ENCODE data around the gene ATP9A.
"Not testable (repeated sequence)": the region's sequence is repeated elsewhere in the genome, so short reads cannot be mapped to it uniquely, and the experiment has no call there.

ATP9A gene

DNA sequence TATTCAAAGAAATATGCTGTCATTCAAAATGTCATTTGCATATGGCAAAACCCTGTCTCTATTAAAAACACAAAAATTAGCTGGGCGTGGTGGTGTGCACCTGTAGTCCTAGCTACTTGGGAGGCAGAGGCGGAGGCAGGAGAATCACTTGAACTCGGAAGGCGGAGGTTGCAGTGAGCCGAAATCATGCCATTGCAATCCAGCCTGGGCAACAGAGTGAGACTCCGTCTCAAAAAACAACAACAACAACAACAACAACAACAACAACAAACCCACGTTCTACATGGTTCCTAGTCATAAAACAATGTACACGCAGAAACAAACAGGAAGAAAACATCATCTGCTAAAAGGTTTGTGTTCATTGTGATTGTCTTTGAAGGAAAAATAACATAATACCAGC is 15.0 kb downstream of the ATP9A start:
- H3K9me3 Mint-ChIP-seq; H3K4me1 Mint-ChIP-seq (ENCODE audit: low read depth in 2 of 2); H3K27ac Mint-ChIP-seq; H3K36me3 Mint-ChIP-seq (ENCODE audit: insufficient read depth); H3K27me3 Mint-ChIP-seq; H3K4me3 Mint-ChIP-seq; DNase-seq; ATAC-seq (replicated peaks): not testable (repeated sequence)

DNA sequence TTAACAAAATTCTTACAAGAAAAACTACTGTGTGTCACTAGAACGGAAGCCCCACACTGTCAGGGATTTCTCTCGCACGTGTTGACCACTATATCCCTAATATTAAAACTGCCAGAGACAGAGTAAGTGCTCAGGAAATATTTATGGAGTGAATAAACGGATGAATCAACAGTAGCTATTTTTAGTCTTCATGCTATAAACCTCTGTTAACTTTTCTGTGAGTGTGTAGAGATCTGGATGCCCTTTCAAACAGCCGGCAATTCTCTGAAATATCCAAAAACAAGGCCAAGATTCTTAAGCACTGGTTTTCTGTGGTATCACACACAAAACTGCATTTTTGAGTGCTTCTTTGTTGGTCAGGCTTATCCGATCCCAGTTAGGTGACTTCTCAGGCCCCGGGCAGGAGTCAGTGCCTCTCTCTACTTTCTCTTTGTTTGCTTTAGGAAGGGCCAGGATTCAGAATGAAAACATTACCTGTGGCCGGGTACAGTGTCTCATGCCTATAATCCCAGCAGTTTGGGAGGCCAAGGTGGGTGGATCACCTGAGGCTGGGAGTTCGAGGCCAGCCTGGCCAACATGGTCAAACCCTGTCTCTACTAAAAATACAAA is 15.7 kb downstream of the ATP9A start:
- no peaks in the 10 kb centered on the region for H3K27me3 Mint-ChIP-seq
- no peaks in the 10 kb centered on the region for H3K36me3 Mint-ChIP-seq (ENCODE audit: insufficient read depth)
- no peak overlapping the region for H3K4me3 Mint-ChIP-seq
- no peaks in the 10 kb centered on the region for H3K9me3 Mint-ChIP-seq
- no peak for DNase-seq
- no peak for ATAC-seq (replicated peaks)
- H3K4me1 Mint-ChIP-seq (ENCODE audit: low read depth in 2 of 2) = peaks cover 3 to 4% of the 10 kb centered on the region in 2 donors
- H3K27ac Mint-ChIP-seq = no peak overlapping the region

DNA sequence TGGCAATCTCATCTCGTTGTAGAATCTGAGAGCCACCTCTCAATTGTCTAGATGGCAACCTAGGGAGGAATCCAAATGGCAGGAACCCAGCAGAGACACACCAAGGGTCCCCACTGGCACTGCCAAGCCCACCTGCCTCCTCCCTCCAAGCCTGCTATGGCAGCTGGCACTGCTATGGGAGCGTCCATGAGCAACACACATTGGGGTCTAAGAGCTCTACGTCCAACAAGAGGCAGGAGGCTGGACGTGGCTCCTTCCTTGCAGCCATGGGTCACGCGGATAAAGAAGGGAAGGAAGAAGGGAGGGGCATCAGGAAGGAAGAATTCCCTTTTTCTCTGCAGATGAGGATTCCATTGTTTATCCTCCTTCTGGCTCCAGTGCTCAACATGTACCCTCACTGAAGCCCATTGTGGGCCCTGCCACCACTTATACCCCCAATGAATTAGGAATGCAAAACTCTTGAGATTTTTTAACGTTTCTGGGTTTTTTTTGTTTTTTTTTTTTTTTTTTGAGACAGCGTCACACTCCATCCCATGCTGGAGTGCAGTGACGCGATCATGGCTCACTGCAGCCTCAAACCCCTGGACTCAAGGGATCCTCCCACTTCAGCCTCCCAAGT is 17.3 kb downstream of the ATP9A start:
- Mint-ChIP-seq H3K36me3 (ENCODE audit: insufficient read depth) (no peaks in the 10 kb centered on the region), H3K9me3 (no peaks in the 10 kb centered on the region), H3K4me3 (no peak overlapping the region), H3K4me1 (ENCODE audit: low read depth in 2 of 2) (peaks cover 3 to 4% of the 10 kb centered on the region in 2 donors), H3K27me3 (peaks cover 0 to 1% of the 10 kb centered on the region in 2 donors), H3K27ac (no peak overlapping the region)
- DNase-seq = no peak
- ATAC-seq (replicated peaks) = no peak

DNA sequence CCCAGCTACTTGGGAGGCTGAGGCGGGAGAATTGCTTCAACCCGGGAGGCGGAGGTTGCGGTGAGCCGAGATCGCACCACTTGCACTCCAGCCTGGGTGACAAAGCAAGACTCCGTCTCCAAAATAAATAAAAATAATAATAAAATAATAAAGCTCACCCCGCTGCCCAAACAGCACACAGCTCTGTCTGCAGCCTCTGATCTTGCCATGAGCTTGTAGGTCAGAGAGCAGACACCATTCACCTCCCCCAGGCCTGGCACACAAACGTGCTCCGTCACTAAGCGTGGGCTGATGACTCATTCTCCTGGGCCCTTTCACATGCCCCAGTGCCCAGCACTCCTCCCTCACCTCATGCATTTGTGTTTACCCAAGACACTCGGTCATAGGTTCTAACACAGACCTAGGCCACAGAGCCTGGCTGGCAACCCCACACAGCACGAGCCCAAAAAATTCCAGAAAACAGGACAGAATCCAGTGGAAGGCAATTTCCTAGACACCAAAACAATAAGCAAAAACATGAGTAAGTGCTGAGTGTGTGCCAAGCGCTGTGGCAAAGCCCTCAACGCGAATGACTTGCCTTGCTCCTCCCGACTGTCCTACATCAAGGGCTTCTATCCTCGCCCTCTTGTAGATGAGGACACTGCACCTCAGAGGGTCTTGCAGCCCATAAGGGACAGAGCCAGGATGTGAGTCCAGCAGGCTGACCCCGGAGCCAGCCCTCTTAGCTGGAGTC is 18.0 kb downstream of the ATP9A start:
- Mint-ChIP-seq H3K4me1 (ENCODE audit: low read depth in 2 of 2) (peaks cover 3 to 4% of the 10 kb centered on the region in 2 donors), H3K27me3 (peaks cover 0 to 8% of the 10 kb centered on the region in 2 donors), H3K36me3 (ENCODE audit: insufficient read depth) (no peaks in the 10 kb centered on the region), H3K27ac (no peak overlapping the region), H3K4me3 (no peak overlapping the region), H3K9me3 (no peaks in the 10 kb centered on the region)
- ATAC-seq (replicated peaks) (no peak), DNase-seq (no peak)

DNA sequence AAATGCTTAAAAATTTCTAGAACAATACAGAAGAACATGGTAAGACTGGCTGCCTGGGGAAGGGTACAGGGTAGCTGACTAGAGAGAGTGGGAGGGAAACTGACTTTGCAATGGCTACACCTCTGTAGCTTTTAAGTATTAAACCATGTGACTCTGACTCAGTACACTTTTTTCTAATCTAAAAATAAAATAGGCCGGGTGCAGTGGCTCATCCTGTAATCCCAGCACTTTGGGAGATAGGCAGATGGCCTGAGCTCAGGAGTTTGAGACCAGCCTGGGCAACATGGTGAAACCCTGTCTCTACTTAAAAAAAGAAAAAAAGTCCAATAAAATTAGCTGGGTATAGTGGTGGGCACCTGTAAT is 18.5 kb downstream of the ATP9A start:
- ATAC-seq (replicated peaks) (no peak), DNase-seq (no peak)
- Mint-ChIP-seq H3K4me1 (ENCODE audit: low read depth in 2 of 2) (peaks cover 3 to 4% of the 10 kb centered on the region in 2 donors), H3K27me3 (peaks cover 0 to 8% of the 10 kb centered on the region in 2 donors), H3K36me3 (ENCODE audit: insufficient read depth) (no peaks in the 10 kb centered on the region), H3K27ac (no peak overlapping the region), H3K4me3 (no peak overlapping the region), H3K9me3 (no peaks in the 10 kb centered on the region)

DNA sequence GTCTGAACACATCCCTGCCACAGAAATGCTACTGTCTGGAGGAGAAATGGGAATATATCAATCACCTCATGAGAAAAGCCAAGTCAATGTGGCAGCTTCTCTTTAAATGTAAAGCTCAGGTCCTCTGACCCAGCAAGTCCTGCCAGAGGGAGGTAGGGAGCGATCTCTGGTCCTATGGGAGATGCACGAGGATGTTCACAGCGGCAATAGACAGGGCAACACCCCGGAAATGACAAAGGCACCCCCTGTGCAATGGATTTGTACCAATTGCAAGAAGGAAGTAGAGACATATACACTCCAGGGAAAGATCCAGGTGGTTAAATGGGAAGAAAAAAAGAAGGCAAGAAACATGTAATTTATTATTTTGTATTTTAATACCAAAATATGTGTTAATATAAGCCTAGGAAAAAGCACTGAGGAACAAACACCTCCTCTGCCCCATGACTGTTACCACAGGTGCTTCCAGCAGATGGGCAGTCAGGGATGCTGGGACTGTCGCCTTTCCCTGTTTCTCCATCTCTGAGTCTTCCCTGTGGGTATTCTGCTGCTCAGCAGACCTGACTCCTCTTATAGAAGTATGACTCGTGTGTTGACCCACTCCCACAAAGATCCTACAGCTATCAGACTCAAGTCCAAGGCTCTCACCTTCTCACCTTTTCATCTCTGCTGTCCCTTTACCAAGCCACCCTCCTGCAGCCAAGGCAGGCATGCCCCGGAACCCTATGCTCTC is 20.8 kb downstream of the ATP9A start:
- ATAC-seq (replicated peaks) = no peak
- H3K4me3 Mint-ChIP-seq = no peak overlapping the region
- H3K27me3 Mint-ChIP-seq = peaks cover 0 to 16% of the 10 kb centered on the region in 2 donors
- no peak overlapping the region for H3K27ac Mint-ChIP-seq
- H3K36me3 Mint-ChIP-seq (ENCODE audit: insufficient read depth) = no peaks in the 10 kb centered on the region
- no peaks in the 10 kb centered on the region for H3K9me3 Mint-ChIP-seq
- H3K4me1 Mint-ChIP-seq (ENCODE audit: low read depth in 2 of 2) = peaks cover 3 to 8% of the 10 kb centered on the region in 2 donors
- DNase-seq = no peak

DNA sequence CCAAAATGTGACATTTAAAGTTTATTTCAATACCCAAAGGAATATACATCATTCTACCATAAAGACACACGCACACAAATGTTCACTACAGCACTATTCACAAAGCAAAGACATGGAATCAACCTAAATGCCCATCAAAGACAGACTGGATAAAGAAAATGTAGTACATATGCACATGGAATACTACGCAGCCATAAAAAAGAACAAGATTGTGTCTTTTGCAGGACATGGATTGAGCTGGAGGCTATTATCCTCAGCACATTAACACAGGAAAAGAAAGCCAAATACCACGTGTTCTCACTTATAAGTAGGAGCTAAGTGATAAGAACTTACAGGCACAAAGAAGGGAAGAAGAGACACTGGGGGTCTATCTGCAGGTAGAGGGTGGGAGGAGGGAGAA is 22.4 kb downstream of the ATP9A start:
- H3K4me1 Mint-ChIP-seq (ENCODE audit: low read depth in 2 of 2) = peaks cover 3 to 8% of the 10 kb centered on the region in 2 donors

DNA sequence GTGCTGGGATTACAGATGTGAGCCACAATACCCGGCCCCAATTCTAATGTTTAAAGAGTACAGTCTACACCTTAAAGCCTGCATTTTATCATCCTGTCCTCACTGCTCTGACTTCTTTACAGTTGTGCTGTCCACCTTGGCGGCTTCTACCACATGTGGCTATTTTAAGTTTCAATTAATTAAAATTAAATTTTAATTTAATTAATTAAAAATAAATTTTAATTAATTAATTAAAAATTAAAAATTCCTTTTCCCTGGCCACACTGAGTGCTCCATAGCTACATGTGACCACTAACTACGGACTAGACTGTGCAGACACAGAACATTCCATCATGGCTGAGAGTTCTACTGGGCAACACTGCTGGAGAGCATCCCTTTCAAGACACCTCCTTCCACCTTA is 27.4 kb downstream of the ATP9A start:
- no peaks in the 10 kb centered on the region for H3K9me3 Mint-ChIP-seq
- H3K4me3 Mint-ChIP-seq = no peak overlapping the region
- no peak overlapping the region for H3K27ac Mint-ChIP-seq
- no peak for ATAC-seq (replicated peaks)
- no peak for DNase-seq
- H3K36me3 Mint-ChIP-seq (ENCODE audit: insufficient read depth) = no peaks in the 10 kb centered on the region
- peaks cover 0 to 14% of the 10 kb centered on the region in 2 donors for H3K27me3 Mint-ChIP-seq
- H3K4me1 Mint-ChIP-seq (ENCODE audit: low read depth in 2 of 2) = peaks cover 0 to 4% of the 10 kb centered on the region in 2 donors

More for the DNA sequence above, 22.4 kb downstream of the ATP9A start:
- ATAC-seq (replicated peaks) (no peak), DNase-seq (no peak)
- Mint-ChIP-seq H3K36me3 (ENCODE audit: insufficient read depth) (no peaks in the 10 kb centered on the region), H3K9me3 (no peaks in the 10 kb centered on the region), H3K27ac (no peak overlapping the region), H3K4me3 (no peak overlapping the region), H3K27me3 (peaks cover 0 to 16% of the 10 kb centered on the region in 2 donors)

DNA sequence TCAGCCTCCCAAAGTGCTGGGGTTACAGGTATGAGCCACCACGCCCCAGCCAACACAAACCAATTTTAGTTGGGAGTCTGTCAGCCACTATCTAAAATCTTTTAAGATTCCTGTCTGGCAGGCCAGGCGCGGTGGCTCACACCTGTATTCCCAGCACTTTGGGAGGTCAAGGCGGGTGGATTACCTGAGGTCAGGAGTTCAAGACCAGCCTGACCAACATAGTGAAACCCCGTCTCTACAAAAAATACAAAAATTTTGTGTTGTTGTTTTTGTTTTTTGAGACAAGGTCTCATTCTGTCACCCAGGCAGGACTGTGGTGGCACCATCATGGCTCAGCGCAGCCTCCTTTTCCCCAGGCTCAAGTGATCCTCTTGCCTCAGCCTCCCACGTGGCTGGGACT is 27.9 kb downstream of the ATP9A start:
- not testable (repeated sequence) for H3K9me3 Mint-ChIP-seq; H3K27me3 Mint-ChIP-seq; ATAC-seq (replicated peaks); H3K4me1 Mint-ChIP-seq (ENCODE audit: low read depth in 2 of 2); H3K4me3 Mint-ChIP-seq; H3K36me3 Mint-ChIP-seq (ENCODE audit: insufficient read depth); H3K27ac Mint-ChIP-seq; DNase-seq

DNA sequence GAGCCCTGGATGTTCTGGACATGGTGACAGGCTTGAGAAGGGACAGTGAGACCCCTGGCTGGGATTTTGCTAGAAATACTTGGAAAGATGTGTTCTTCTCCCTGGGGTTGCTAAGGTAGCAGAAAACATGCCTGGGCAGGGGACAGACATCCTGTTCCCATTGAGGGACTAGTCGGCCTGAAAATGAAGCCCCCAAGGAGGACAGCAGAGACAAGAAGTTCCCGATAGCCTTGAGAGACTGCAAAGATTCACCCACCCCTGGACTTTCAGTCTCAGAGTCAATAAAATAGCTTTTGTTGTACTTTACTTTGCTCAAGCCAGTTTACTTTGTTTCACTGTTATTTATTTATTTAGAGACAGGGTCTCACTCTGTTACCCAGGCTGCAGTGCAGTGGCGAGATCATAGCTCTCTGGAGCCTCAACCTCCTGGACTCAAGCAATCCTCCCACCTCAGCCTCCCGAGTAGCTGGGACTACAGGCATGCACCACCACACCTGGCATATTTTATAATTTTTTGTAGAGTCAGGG is 28.4 kb downstream of the ATP9A start:
- H3K27me3 Mint-ChIP-seq = peaks cover 0 to 8% of the 10 kb centered on the region in 2 donors
- no peaks in the 10 kb centered on the region for H3K9me3 Mint-ChIP-seq
- H3K4me1 Mint-ChIP-seq (ENCODE audit: low read depth in 2 of 2) = peaks cover 0 to 4% of the 10 kb centered on the region in 2 donors
- no peak for ATAC-seq (replicated peaks)
- H3K36me3 Mint-ChIP-seq (ENCODE audit: insufficient read depth) = no peaks in the 10 kb centered on the region
- no peak overlapping the region for H3K4me3 Mint-ChIP-seq
- no peak overlapping the region for H3K27ac Mint-ChIP-seq
- no peak for DNase-seq

DNA sequence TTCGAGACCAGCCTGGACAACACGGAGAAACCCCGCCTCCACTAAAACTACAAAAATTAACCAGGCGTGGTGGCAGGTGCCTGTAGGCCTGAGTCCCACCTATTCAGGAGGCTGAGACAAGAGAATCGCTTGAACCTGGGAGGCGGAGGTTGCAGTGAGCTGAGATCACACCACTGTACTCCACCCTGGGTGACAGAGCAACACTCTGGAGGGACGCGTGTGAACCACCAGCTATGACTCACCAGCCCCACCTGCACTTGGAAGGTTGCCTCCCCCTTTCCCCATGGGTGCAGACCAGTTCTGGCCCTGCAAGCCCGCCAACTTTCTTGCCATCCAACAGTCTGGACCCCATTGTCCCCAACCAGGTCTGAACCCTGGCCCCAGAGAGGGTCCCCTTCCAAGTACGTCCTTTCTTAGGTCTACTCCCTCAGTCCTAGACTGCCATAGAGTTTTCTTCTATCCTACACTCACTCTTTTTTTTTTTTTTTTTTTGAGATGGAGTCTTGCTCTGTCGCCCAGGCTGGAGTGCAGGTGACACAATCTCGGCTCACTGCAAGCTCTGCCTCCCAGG is 29.2 kb downstream of the ATP9A start:
- no peak overlapping the region for H3K4me3 Mint-ChIP-seq
- no peaks in the 10 kb centered on the region for H3K36me3 Mint-ChIP-seq (ENCODE audit: insufficient read depth)
- H3K4me1 Mint-ChIP-seq (ENCODE audit: low read depth in 2 of 2) = peaks cover 0 to 4% of the 10 kb centered on the region in 2 donors
- no peaks in the 10 kb centered on the region for H3K9me3 Mint-ChIP-seq
- DNase-seq (no peak), ATAC-seq (replicated peaks) (no peak)
- H3K27me3 Mint-ChIP-seq = peaks cover 0 to 8% of the 10 kb centered on the region in 2 donors
- H3K27ac Mint-ChIP-seq = peak overlapping the region in 1 of 2 donors; percentile 41

DNA sequence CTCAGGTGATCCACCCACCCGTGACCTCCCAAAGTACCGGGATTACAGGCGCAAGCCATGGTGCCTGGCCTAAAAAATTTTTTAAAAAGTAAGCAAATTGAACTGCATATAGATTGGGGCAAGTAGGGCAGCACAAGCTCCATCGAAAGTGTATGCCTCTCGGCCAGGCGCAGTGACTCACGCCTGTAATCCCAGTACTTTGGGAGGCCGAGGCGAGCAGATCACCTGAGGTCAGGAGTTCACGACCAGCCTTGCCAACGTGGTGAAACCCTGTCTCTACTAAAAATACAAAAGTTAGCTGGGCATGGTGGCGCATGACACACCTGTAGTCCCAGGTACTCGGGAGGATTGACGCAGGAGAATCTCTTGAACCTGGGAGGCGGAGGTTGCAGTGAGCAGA is 29.9 kb downstream of the ATP9A start:
- H3K36me3 Mint-ChIP-seq (ENCODE audit: insufficient read depth); H3K9me3 Mint-ChIP-seq; H3K27me3 Mint-ChIP-seq; H3K4me1 Mint-ChIP-seq (ENCODE audit: low read depth in 2 of 2); H3K27ac Mint-ChIP-seq; DNase-seq; ATAC-seq (replicated peaks); H3K4me3 Mint-ChIP-seq: not testable (repeated sequence)

DNA sequence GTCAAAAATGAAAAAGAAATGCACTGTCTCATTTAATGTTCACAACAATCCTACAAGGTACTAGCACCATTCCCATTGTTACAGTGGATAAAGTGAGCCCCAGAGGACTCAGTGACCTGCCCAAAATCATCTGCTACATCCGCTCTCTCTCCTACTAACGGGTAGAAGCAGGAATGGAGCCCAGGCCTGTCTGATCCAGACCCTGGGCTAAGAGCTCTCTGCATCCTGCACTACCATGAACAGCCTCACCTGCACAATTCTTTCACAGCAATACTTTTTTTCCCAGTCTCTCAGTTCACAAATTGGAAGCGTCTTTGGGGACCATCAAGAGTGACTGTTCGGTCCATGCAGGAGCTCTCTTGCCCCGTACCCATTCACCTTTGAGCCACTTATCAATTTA is 31.2 kb downstream of the ATP9A start:
- Mint-ChIP-seq H3K4me1 (ENCODE audit: low read depth in 2 of 2) (peaks cover 2 to 6% of the 10 kb centered on the region in 2 donors), H3K27ac (no peak overlapping the region), H3K27me3 (peaks cover 0 to 8% of the 10 kb centered on the region in 2 donors), H3K9me3 (no peaks in the 10 kb centered on the region), H3K36me3 (ENCODE audit: insufficient read depth) (no peaks in the 10 kb centered on the region), H3K4me3 (no peak overlapping the region)
- no peak for DNase-seq
- no peak for ATAC-seq (replicated peaks)
